Body of pancreas (tissue), 4 donors: Measurements from ENCODE around the gene MARK1. TPM values are rescaled to one million over a fixed set of nuclear protein-coding genes. Genes with fewer than 3 reads are reported as not detected.

ENCODE experiments used
- ATAC-seq: fragments of 150-250 bp; one replicate; pipeline ENCODE4 v1.9.1; 2016
- DNase-seq, 4 donors: peaks; one replicate each; pipeline ENCODE4 v3.0.0-alpha.2; 2019
- H3K27ac ChIP-seq, 4 donors: fragments of 200-600 bp; sonication (generic); 1 replicate in 3 of 4; 2 replicates in 1 of 4; pipeline versions ENCODE4 v1.5.1 to v1.6.1; 2016 to 2019; ENCODE audit warnings: mild to moderate bottlenecking in 1 of 4, mixed read lengths in 1 of 4, moderate library complexity in 1 of 4
- H3K27me3 ChIP-seq, 2 donors: fragments of 200-600 bp; sonication (generic); one replicate each; pipeline ENCODE4 v1.6.0; 2016; ENCODE audit warnings: mild to moderate bottlenecking in 1 of 2
- H3K36me3 ChIP-seq, 2 donors: fragments of 200-600 bp; sonication (generic); replicated peaks in 1 of 2; 2 replicates each; pipeline ENCODE4 v1.5.1; 2016; ENCODE audit warnings: low read depth in 2 of 2; ENCODE audit not compliant: insufficient read depth in 1 of 2
- H3K4me1 ChIP-seq: fragments of 200-600 bp; sonication (generic); one replicate; pipeline ENCODE4 v1.6.0; 2016
- H3K4me3 ChIP-seq, 2 donors: fragments of 200-600 bp; sonication (generic); 1 replicate in 1 of 2; 2 replicates in 1 of 2; pipeline ENCODE4 v1.5.1; 2016 to 2019
- H3K9me3 ChIP-seq, 3 donors: fragments of 200-600 bp; sonication (generic); 1 replicate in 2 of 3; 2 replicates in 1 of 3; pipeline ENCODE4 v1.5.1; 2016
- CTCF ChIP-seq, 7 experiments: fragments of 450-650 bp in 4 of 7; fragments of 200-600 bp in 3 of 7; sonication (generic) in 3 of 7; IDR thresholded peaks; one replicate each; pipeline ENCODE4 v1.5.1; 2016 to 2019; ENCODE audit warnings: antibody characterized with exemption in 7 of 7
- POLR2A ChIP-seq, 3 donors: fragments of 450-650 bp; IDR thresholded peaks; one replicate each; pipeline ENCODE4 v1.6.1; 2016; ENCODE audit warnings: antibody characterized with exemption in 3 of 3, mild to moderate bottlenecking in 2 of 3
- WGBS, 2 donors: methylation state at CpG; one replicate each; pipeline ENCODE4 v1.1.5; 2017; 5-methylcytosine and 5-hydroxymethylcytosine counted together
- intact Hi-C: fragments of 100-400 bp; cut with DNase I; formaldehyde crosslinking; loops from one replicate; pipeline ENCODE4 v1.15.1; 2023
- total RNA-seq, 2 donors: library from RNA; depleted of rRNA; stranded (reverse); fragments of >200 nt; gene quantifications; one replicate each; pipeline ENCODE4 v1.1.0, GENCODE V29; 2016

MARK1 gene
- total RNA-seq, 2 donors from 2014 or later, result 2.1 to 5.3 TPM

GRCh38 chr1:220514256-220514655, 13.7 kb upstream of the MARK1 start:
- intact Hi-C loops, result no loop called here
- H3K4me1 ChIP-seq, result no peaks in the 10 kb centered on the region
- no peak overlapping the region for H3K4me3 ChIP-seq
- no peak overlapping the region for H3K27ac ChIP-seq
- TF ChIP-seq POLR2A (IDR thresholded peaks at IDR 0.05) (no peak), CTCF (IDR thresholded peaks at IDR 0.05) (no peak)
- H3K9me3 ChIP-seq, result no peaks in the 10 kb centered on the region
- DNase-seq (no peak), ATAC-seq (no peak)
- no peaks in the 10 kb centered on the region for H3K36me3 ChIP-seq
- WGBS, 2 donors, result 65 to 72% methylated on average over 2 of the region's 2 CpGs
- H3K27me3 ChIP-seq, result peaks cover 0 to 3% of the 10 kb centered on the region in 2 donors

- no peak overlapping the region for H3K4me3 ChIP-seq
- H3K27me3 ChIP-seq, result no peaks in the 10 kb centered on the region
- intact Hi-C loops, result no loop called here
- no peaks in the 10 kb centered on the region for H3K36me3 ChIP-seq
- WGBS, 2 donors, result 66 to 73% methylated on average over 6 of the region's 6 CpGs
- TF ChIP-seq POLR2A (IDR thresholded peaks at IDR 0.05) (no peak), CTCF (IDR thresholded peaks at IDR 0.05) (no peak)
- H3K9me3 ChIP-seq, result no peaks in the 10 kb centered on the region
- no peaks in the 10 kb centered on the region for H3K4me1 ChIP-seq
- no peak for ATAC-seq
- no peak for DNase-seq
- no peak overlapping the region for H3K27ac ChIP-seq
These were observed 11.8 kb upstream of the MARK1 start for GRCh38 chr1:220516014-220516721.

GRCh38 chr1:220516722-220517042, 11.3 kb upstream of the MARK1 start:
- Histone ChIP-seq H3K36me3 (no peaks in the 10 kb centered on the region), H3K4me1 (no peaks in the 10 kb centered on the region), H3K4me3 (no peak overlapping the region), H3K9me3 (no peaks in the 10 kb centered on the region), H3K27me3 (no peaks in the 10 kb centered on the region), H3K27ac (no peak overlapping the region)
- WGBS, 2 donors, result 81 to 82% methylated on average over 2 of the region's 2 CpGs
- DNase-seq, result no peak
- TF ChIP-seq CTCF (IDR thresholded peaks at IDR 0.05) (no peak), POLR2A (IDR thresholded peaks at IDR 0.05) (no peak)
- no peak for ATAC-seq
- intact Hi-C loops, result no loop called here

GRCh38 chr1:220521778-220522177, 6.2 kb upstream of the MARK1 start:
- intact Hi-C loops, result no loop called here
- H3K9me3 ChIP-seq, result no peaks in the 10 kb centered on the region
- H3K27me3 ChIP-seq, result no peaks in the 10 kb centered on the region
- no peak overlapping the region for H3K4me3 ChIP-seq
- 20 to 32% methylated on average over 1 of the region's 1 CpG for WGBS, 2 donors
- H3K27ac ChIP-seq, result no peak overlapping the region
- ATAC-seq (no peak), DNase-seq (no peak)
- TF ChIP-seq CTCF (IDR thresholded peaks at IDR 0.05), result no peak
- no peaks in the 10 kb centered on the region for H3K36me3 ChIP-seq
- H3K4me1 ChIP-seq, result no peaks in the 10 kb centered on the region

GRCh38 chr1:220526294-220526693, 1.6 kb upstream of the MARK1 start:
- Histone ChIP-seq H3K27me3 (peaks cover 0 to 16% of the 10 kb centered on the region in 2 donors), H3K27ac (no peak overlapping the region), H3K4me3 (no peak overlapping the region), H3K9me3 (no peaks in the 10 kb centered on the region), H3K4me1 (peaks cover 17% of the 10 kb centered on the region), H3K36me3 (no peaks in the 10 kb centered on the region)
- intact Hi-C loops, result no loop called here
- ATAC-seq (no peak), DNase-seq (no peak)
- WGBS, 2 donors, result 54 to 55% methylated on average over 7 of the region's 7 CpGs
- no peak for TF ChIP-seq CTCF (IDR thresholded peaks at IDR 0.05)
- no peak for TF ChIP-seq POLR2A (IDR thresholded peaks at IDR 0.05)
